ENCODE data around the gene KCNAB1.

DNA sequence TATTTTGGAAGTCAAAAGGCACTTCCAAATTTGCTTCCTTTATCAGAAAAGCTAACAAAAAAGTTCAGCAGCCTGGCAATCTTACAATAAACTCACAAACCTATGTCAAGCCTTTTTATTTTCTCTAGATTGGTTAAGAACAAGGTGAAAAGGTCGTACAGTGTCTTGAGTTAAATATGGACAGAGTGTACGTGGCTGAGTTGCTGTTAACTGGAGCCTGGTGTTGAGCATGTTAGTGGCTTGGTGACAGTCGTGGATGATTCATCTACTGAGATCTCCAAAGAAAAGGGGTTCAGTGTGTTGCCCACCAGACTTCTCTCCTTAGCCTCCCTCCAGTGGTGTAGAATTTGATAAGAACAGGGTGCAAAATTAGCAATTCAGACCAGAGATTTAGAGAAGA is 344.8 kb downstream of the KCNAB1 start:
- TF ChIP-seq, protein P1, sequence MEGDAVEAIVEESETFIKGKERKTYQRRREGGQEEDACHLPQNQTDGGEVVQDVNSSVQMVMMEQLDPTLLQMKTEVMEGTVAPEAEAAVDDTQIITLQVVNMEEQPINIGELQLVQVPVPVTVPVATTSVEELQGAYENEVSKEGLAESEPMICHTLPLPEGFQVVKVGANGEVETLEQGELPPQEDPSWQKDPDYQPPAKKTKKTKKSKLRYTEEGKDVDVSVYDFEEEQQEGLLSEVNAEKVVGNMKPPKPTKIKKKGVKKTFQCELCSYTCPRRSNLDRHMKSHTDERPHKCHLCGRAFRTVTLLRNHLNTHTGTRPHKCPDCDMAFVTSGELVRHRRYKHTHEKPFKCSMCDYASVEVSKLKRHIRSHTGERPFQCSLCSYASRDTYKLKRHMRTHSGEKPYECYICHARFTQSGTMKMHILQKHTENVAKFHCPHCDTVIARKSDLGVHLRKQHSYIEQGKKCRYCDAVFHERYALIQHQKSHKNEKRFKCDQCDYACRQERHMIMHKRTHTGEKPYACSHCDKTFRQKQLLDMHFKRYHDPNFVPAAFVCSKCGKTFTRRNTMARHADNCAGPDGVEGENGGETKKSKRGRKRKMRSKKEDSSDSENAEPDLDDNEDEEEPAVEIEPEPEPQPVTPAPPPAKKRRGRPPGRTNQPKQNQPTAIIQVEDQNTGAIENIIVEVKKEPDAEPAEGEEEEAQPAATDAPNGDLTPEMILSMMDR (conservative IDR thresholded peaks at IDR 0.05 in 1 of 2, IDR thresholded peaks at IDR 0.05 in 1 of 2; ENCODE audit: extremely low read depth in 1 of 2, insufficient read depth in 1 of 2, low read depth in 1 of 2, low read length in 2 of 2): no peak
- no peak for TF ChIP-seq EZH2 (IDR thresholded peaks at IDR 0.05; ENCODE audit: borderline replicate concordance, low read length)
